Fibroblast of skin of left biceps (primary cell): ENCODE results near the gene ZBTB5.
"Not testable (repeated sequence)": the region's sequence is repeated elsewhere in the genome, so short reads cannot be mapped to it uniquely, and the experiment has no call there.

ENCODE experiments used
- DNase-seq, 2 experiments: peaks; one replicate each; pipeline ENCODE4 v3.0.0-alpha.2; 2013; ENCODE audit warnings: low read depth in 2 of 2

ZBTB5 gene

GRCh38 chr9:37452611-37453010 is 12.6 kb downstream of the ZBTB5 start:
- no peak for DNase-seq

- DNase-seq: no peak
Observed at GRCh38 chr9:37451628-37452027, 13.6 kb downstream of the ZBTB5 start.

- DNase-seq: no peak
Observed at GRCh38 chr9:37449862-37450632, 15.2 kb downstream of the ZBTB5 start.

- no peak for DNase-seq
Observed at GRCh38 chr9:37447111-37447510, 18.1 kb downstream of the ZBTB5 start.

- DNase-seq: no peak
Observed at GRCh38 chr9:37446401-37446800, 18.8 kb downstream of the ZBTB5 start.

GRCh38 chr9:37445832-37446231 is 19.4 kb downstream of the ZBTB5 start:
- no peak for DNase-seq

GRCh38 chr9:37444890-37445289 is 20.4 kb downstream of the ZBTB5 start:
- no peak for DNase-seq

- no peak for DNase-seq
Observed at GRCh38 chr9:37443566-37443965, 21.7 kb downstream of the ZBTB5 start.

- DNase-seq: no peak
Observed at GRCh38 chr9:37442556-37442955, 22.7 kb downstream of the ZBTB5 start.

- DNase-seq: no peak
Observed at GRCh38 chr9:37441776-37442370, 23.4 kb downstream of the ZBTB5 start.

- no peak for DNase-seq
Observed at GRCh38 chr9:37438359-37438758, 26.9 kb downstream of the ZBTB5 start.

GRCh38 chr9:37437621-37438020 is 27.6 kb downstream of the ZBTB5 start:
- no peak for DNase-seq

- DNase-seq: no peak
Observed at GRCh38 chr9:37437010-37437409, 28.2 kb downstream of the ZBTB5 start.

- DNase-seq: no peak
Observed at GRCh38 chr9:37436540-37436939, 28.7 kb downstream of the ZBTB5 start.

- no peak for DNase-seq
Observed at GRCh38 chr9:37433867-37434371, 31.3 kb downstream of the ZBTB5 start.

- no peak for DNase-seq
Observed at GRCh38 chr9:37432020-37432419, 33.2 kb downstream of the ZBTB5 start.

GRCh38 chr9:37430841-37431597 is 34.2 kb downstream of the ZBTB5 start:
- no peak for DNase-seq

GRCh38 chr9:37429441-37430285 is 35.6 kb downstream of the ZBTB5 start:
- DNase-seq: no peak

- DNase-seq: no peak
Observed at GRCh38 chr9:37428345-37428744, 36.9 kb downstream of the ZBTB5 start.

- DNase-seq: no peak
Observed at GRCh38 chr9:37426846-37427245, 38.4 kb downstream of the ZBTB5 start.

- DNase-seq: not testable (repeated sequence)
Observed at GRCh38 chr9:37426431-37426830, 38.8 kb downstream of the ZBTB5 start.

- DNase-seq: no peak
Observed at GRCh38 chr9:37425298-37425752, 39.9 kb downstream of the ZBTB5 start.
